SU-DHL-6 (cell line): ENCODE results near the gene MTF2.

Source experiments
- H2AFZ ChIP-seq: fragments of 200-600 bp; sonication (generic); 2 replicates; pipeline ENCODE4 v1.6.1; 2014; ENCODE audit warnings: low read depth, mild to moderate bottlenecking, moderate library complexity, mixed read lengths, antibody characterized with exemption, low read length; ENCODE audit not compliant: severe bottlenecking
- H3F3A ChIP-seq: fragments of 200-600 bp; shearing (Covaris generic); 2 replicates; pipeline ENCODE4 v1.6.0; 2016; ENCODE audit warnings: antibody characterized with exemption, mild to moderate bottlenecking; ENCODE audit not compliant: insufficient read depth
- H3K27ac ChIP-seq: fragments of 200-600 bp; sonication (generic); 2 replicates; pipeline ENCODE4 v1.5.1; 2016; ENCODE audit warnings: low read depth, mild to moderate bottlenecking, low read length, moderate library complexity, mixed read lengths
- H3K27me3 ChIP-seq: fragments of 200-600 bp; sonication (generic), shearing (Covaris generic); 2 replicates; pipeline ENCODE4 v1.6.0; 2014; ENCODE audit warnings: mild to moderate bottlenecking, low read length
- H3K36me3 ChIP-seq: fragments of 200-600 bp; sonication (generic); 2 replicates; pipeline ENCODE4 v1.6.1; 2014; ENCODE audit warnings: mild to moderate bottlenecking, low read length, mixed read lengths
- H3K4me2 ChIP-seq: fragments of 300-600, 200-600 bp; shearing (Covaris generic), sonication (generic); 2 replicates; pipeline ENCODE4 v1.6.0; 2014; ENCODE audit warnings: low read length, low read depth, mild to moderate bottlenecking; ENCODE audit not compliant: poor library complexity, severe bottlenecking
- H3K4me3 ChIP-seq: fragments of 200-600 bp; sonication (generic); 2 replicates; pipeline ENCODE4 v1.5.1; 2014; ENCODE audit warnings: antibody characterized with exemption, low read length, mild to moderate bottlenecking, mixed read lengths; ENCODE audit not compliant: insufficient read depth, poor library complexity, severe bottlenecking
- H3K79me2 ChIP-seq: fragments of 200-600 bp; sonication (generic); 2 replicates; pipeline ENCODE4 v1.6.1; 2014; ENCODE audit warnings: mild to moderate bottlenecking, low read length, moderate library complexity; ENCODE audit not compliant: insufficient read depth
- H3K9ac ChIP-seq: fragments of 200-600 bp; sonication (generic); 2 replicates; pipeline ENCODE4 v1.7.0; 2014; ENCODE audit warnings: mild to moderate bottlenecking, low read length
- H3K9me2 ChIP-seq: fragments of 200-600 bp; sonication (generic); replicated peaks from 2 replicates; pipeline ENCODE4 v1.6.1; 2014; ENCODE audit warnings: low read length; ENCODE audit not compliant: insufficient read depth
- H3K9me3 ChIP-seq: fragments of 200-600 bp; sonication (generic); 2 replicates; pipeline ENCODE4 v1.6.1; 2014; ENCODE audit warnings: low read length, mixed read lengths; ENCODE audit not compliant: insufficient read depth
- H4K20me1 ChIP-seq: fragments of 200-600 bp; sonication (generic); 2 replicates; pipeline ENCODE4 v1.6.1; 2014; ENCODE audit warnings: low read depth, mild to moderate bottlenecking, antibody characterized with exemption, low read length, moderate library complexity, mixed read lengths
- CTCF ChIP-seq: fragments of 200-600 bp; sonication (generic); IDR thresholded peaks from one replicate; pipeline ENCODE4 v1.5.1; 2017; ENCODE audit warnings: antibody characterized with exemption, mild to moderate bottlenecking, low read length, moderate library complexity; ENCODE audit not compliant: insufficient read depth, poor library complexity, severe bottlenecking
- EZH2phosphoT487 ChIP-seq: fragments of 200-600 bp; sonication (generic), shearing (Covaris generic); conservative IDR thresholded peaks from 2 replicates; pipeline ENCODE4 v1.6.1; 2018; ENCODE audit warnings: mild to moderate bottlenecking, antibody characterized with exemption, low read length, moderate library complexity, mixed read lengths

Gene MTF2

GRCh38 chr1:93180723-93181613 lies 101.9 kb downstream of the MTF2 start, which contains the start of gene CCDC18:
TSS of gene CCDC18 (plus strand) at chr1:93180724. CDS start at chr1:93183362, 2,638 bp downstream.
- Histone ChIP-seq H3K27ac (peak within 1 kb of the TSS; percentile 91), H3K27me3 (no peaks in the 10 kb centered on the region), H3K9ac (peak within 1 kb of the TSS; percentile 84), H3K9me2 (no peaks in the 10 kb centered on the region), H3F3A (peaks cover 41% of the 10 kb centered on the region), H4K20me1 (peaks cover 15% of the 10 kb centered on the region), H3K4me3 (peak within 1 kb of the TSS; percentile 84), H2AFZ (peak within 1 kb of the TSS; percentile 64), H3K9me3 (no peaks in the 10 kb centered on the region), H3K36me3 (peaks cover 18% of the 10 kb centered on the region), H3K79me2 (peaks cover 52% of the 10 kb centered on the region), H3K4me2 (peak within 1 kb of the TSS; percentile 99)
- TF ChIP-seq CTCF (no peak), EZH2phosphoT487 (no peak)

GRCh38 chr1:93186667-93187066 lies 107.6 kb downstream of the MTF2 start:
- Histone ChIP-seq H3K36me3 (peaks cover 14% of the 10 kb centered on the region), H3K27ac (peak overlapping the region; percentile 71), H3K9me3 (no peaks in the 10 kb centered on the region), H3K9me2 (no peaks in the 10 kb centered on the region), H3K27me3 (no peaks in the 10 kb centered on the region), H2AFZ (no peak overlapping the region), H3K4me3 (peak overlapping the region; percentile 35), H3K9ac (peak overlapping the region; percentile 12; the same call in 1 of the 2 replicates), H4K20me1 (no peaks in the 10 kb centered on the region), H3K4me2 (peak overlapping the region; percentile 90), H3K79me2 (peaks cover 13% of the 10 kb centered on the region), H3F3A (peaks cover 45% of the 10 kb centered on the region)
- TF ChIP-seq EZH2phosphoT487 (no peak), CTCF (no peak)
